HG02840 (cell line): ENCODE results near the gene VPS26B.
"Not testable (repeated sequence)": the region's sequence is repeated elsewhere in the genome, so short reads cannot be mapped to it uniquely, and the experiment has no call there.

Source experiments
- ATAC-seq: cut with Tn5 transposase; IDR thresholded peaks from one replicate; pipeline ENCODE4 v1.9.1; 2021; ENCODE audit warnings: mild to moderate bottlenecking, moderate library complexity, moderate number of reproducible peaks; ENCODE audit not compliant: unreplicated experiment, low FRiP score

The VPS26B gene

GRCh38 chr11:134276396-134277182 lies 52.1 kb downstream of the VPS26B start:
- ATAC-seq, result no peak

GRCh38 chr11:134277183-134278001 lies 52.9 kb downstream of the VPS26B start:
- no peak for ATAC-seq

- no peak for ATAC-seq
These were observed 53.9 kb downstream of the VPS26B start for GRCh38 chr11:134278356-134278755.

DNA sequence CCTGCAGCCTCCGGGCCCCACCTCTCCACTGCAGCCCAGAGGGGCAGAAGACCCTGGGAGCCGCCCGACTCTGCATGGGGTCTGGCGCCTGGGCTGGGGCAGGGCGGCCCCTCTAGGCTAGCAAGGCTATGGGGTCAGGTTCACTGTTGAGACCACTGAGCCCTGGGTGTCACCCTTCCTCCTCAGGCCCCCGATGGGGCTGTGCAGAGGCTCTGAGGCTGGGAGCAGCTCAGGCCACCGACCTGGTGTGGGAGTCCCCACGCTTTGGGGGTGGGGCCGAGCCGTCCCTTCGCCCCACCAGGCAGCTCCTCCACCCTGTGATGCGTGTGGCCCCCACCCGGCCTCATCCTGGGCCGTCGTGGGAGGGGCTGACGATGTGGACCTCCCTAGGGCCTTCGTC lies 57.2 kb downstream of the VPS26B start:
- ATAC-seq, result not testable (repeated sequence)

DNA sequence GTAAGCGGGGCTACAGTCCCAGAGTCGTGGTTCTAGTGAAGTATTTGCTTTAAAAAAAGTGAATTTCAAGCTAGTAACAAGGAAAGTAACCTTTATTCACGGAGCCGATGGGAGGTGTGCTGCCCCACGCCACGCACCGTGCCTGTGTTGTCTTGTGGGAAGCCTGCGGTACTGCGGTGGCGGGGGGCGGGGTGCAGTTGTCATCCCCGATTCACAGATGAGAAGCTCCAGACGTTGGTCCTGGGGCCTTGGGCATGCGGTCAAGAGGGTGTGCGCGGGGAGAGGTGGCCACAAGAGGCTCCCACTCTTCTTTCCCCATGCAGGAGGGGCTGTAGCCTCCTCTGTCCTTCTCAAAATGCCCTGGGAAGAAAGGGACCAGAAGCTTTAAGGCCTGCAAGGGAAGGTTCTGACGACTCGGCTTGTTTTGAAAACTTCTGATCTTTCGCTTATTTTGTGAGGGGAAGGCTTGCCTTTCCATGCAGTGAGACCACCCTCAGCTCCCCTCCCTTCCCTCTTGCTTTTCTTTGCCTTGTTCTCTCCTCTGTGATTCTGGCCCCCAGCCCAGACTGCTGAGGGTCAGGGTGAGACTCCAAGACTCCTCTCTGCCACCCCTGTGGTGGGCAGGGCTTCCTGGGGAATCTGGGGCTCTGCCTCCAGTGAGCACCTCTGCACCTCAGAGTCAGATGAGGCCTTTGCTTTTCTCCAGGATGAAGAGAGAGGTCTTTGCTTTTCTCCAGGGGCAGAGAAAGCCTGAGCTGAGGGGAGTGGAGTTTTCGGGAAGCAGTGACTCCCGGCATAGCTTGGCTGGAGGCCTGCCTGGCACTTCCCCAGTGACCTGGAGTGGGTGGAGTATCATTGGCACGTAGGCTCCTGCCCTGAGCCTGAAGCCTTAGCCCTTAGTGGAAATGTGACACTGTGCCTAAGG lies 57.9 kb downstream of the VPS26B start:
- no peak for ATAC-seq

- ATAC-seq, result no peak
These were observed 59.2 kb downstream of the VPS26B start for GRCh38 chr11:134283461-134284230.

DNA sequence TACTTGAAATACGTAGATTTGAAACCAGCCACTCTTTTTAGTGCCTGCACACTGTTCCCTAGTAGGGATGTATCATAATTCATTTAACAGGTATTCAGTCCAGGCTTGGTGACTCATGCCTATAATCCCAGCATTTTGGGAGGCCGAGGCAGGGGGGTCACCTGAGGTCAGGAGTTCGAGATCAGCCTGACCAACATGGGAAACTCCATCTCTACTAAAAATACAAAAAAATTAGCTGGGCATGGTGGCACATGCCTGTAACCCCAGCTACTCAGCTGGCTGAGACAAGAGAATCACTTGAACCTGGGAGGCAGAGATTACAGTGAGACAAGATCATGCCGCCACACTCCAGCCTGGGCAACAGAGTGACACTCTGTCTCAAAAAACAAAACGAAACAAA lies 59.9 kb downstream of the VPS26B start:
- ATAC-seq, result not testable (repeated sequence)

GRCh38 chr11:134287561-134287960 lies 63.1 kb downstream of the VPS26B start:
- no peak for ATAC-seq

DNA sequence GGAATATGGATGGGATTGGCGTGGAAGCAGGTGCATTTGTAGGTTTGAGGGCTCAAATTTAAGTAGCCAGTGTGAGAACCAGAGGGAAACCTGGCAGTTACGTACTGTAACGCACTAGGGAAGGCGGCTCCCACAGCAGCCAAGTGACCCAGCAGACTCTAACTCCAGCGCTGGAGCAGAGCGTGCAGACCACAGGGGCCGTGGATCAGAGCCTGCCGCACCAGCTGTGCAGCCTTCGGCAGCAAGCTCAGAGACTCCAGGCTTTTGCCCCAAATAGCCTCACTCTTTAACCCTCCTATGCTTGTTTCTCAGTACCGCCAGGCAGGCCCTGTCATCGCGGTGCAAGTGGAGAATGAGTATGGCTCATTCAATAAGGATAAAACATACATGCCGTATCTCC lies 64.0 kb downstream of the VPS26B start:
- no peak for ATAC-seq

DNA sequence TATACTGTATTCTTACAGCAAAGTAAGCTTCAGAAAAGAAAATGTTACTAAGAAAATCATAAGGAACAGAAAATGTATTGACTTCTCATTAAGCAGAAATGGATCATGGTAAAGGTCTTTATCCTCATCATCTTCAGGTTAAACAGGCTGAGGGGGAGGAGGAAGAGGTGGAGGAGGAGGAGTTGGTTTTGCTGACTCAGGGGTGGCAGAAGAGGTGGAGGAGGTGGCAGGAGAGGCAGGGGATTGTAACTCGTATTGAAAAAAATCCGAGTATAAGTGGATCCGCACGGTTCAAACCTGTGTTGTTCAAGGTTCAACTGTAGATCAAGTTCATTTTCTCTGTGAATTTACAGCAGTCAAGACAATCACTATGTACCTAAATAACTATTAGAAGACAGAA lies 64.7 kb downstream of the VPS26B start:
- ATAC-seq, result no peak

GRCh38 chr11:134289789-134290188 lies 65.3 kb downstream of the VPS26B start:
- ATAC-seq, result no peak

DNA sequence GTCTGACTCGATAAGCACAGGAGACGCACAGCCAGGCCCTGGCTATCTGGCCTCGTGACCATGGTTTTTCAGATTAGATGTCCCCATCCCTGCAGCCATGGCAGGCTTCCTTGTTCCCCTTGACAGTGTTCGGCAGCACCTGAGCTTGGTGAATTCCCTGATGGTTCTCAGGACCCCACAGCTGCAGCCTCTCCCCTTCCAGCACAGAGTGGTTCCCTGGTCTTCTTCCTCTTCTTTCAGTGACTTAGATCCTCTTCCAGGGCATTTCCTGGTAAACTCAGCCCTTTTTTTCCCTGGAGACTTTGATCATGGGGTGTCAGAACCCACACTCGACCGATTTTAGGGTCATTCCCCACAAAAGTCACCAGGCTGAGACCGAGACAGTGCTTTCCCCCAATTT lies 66.2 kb downstream of the VPS26B start:
- no peak for ATAC-seq

DNA sequence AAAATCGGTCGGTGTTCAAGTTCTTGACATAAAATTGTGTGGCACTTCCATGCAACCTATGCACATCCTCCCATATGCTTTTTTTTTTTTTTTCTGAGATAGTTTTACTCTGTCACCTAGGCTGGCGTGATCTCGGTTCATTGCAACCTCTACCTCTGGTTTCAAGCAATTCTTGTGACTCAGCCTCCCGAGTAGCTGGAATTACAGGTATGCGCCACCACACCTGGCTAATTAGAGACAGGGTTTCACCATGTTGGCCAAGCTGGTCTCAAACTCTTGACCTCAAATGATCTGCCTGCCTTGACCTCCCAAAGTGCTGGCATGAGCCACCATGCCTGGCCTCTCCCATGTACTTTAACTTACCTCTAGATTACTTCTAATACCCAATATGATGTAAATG lies 66.7 kb downstream of the VPS26B start:
- no peak for ATAC-seq

DNA sequence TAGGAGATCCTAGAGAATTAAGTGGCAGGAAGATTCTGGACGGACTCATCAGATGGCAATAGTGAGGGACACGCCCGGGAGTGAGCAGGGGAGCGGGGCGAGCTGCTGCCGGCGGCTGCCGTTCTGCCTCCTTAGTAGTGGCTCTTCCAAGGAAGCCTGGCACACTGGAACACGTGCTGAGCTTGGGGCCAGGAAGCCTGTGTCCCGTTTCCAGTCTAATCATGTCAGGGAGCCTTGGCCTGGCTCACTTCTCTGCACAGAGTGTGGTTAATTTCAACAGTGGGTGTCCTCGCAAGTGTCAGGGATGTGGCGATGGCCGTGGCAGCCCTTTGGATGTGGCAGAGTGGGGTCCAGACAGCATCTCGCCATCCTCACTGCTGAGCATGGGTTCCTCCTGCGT lies 68.2 kb downstream of the VPS26B start:
- no peak for ATAC-seq

DNA sequence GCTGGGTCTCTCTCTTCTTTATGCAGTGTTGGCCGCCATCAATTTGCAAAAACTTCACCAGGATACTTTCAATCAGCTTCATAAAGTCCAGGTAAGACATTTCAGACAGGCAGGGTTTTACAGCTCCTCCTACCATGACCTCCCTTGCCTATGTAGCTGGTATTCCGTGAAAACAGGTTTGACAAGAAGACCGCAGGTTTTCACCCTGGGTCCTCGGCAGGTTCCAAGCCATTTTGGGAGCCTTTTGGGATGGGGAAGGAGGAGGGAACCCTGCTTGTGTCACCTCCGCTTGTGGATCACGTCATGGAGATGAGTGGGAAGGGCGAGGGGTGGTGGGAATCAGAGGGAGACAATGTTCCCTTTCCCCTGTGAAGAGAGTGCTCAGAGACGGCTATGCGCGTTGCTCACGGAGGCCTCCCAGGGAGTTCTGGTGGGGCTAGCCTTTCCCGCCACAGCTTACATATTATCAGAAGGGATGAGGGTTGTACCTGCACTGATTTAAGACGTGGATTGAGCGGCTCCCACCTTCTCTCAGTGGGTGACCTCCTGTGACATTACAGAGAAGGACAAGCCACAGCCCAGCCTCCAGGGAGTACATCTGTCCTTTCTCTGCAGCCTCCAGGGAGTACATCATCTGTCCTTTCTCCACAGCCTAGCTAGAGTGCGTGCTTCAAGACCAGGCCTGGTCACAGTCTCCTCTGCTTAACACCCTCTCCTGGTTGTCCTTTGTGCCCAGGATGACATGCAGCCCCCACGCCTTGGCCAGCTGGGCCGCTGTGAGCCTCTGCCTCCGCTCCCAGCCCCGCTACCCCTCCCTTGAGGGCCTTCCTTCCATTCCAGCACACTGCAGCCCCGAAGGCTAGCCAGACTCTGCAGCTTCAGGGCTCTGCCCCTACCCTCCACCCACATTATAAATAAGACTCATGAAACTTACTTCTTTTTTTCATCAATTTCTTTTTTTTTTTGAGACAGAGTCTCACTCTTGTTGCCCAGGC lies 68.9 kb downstream of the VPS26B start:
- ATAC-seq, result no peak

DNA sequence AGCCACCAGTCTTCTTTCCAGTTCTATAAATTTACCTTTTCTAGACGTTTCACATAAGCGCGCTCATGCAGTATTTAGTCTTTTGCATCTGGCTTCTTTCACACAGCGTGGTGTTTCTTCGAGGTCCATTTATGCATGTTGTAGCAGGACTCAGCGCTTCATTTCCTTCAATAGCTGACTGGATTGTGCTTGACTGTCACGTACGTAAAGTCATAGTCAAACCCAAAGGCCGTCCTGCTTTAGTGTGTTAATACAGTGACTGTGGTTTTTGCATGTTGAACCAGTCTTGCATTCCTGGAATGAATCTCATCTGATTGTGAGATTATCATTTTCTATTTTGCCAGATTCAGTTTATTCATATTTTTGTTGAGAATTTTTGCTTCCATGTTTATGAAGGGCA lies 70.2 kb downstream of the VPS26B start:
- ATAC-seq, result no peak
